ENCODE measurements around the gene UBE2E2.

Gene UBE2E2

DNA sequence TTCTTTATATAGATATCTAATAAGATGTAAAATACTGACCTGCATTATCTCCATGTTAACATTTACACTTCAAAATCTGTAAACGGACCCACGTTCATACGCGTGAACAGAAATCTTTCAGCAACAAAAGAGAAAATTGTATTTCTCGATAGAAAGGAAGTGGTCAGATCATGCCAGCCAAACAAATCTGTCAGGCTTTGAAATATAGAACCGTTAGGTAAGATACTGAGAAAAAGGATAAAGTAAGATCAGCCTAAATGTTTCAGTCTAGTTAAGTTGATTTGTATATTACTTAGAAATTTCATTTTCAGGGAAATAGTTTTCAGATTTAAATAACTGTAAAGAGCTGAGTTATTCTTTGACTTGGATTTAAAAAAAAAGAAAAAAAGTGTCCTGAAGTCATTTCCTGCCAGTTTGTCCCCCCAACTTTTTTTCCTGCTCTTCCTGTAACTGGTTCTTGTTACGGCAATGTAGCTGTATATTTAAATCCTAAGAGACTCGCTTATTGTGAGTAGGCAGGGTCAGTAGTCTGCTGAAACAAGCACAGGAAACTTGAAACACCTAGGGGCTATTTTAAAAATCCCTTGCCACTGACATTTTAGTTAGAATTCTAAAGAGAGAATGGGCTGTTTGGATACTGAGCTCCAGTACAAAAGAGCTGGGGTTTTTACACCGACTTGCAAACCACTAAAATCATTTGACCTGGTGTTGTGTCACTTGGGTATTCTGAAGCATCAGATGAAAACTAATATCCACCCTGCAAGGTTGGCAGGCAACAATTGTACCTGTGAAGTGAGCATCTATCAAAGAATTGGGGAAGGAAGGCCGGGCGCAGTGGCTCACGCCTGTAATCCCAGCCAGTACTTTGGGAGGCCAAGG is 237.5 kb downstream of the UBE2E2 start:
- DNase-seq (ENCODE audit: low spot score): no peak

DNA sequence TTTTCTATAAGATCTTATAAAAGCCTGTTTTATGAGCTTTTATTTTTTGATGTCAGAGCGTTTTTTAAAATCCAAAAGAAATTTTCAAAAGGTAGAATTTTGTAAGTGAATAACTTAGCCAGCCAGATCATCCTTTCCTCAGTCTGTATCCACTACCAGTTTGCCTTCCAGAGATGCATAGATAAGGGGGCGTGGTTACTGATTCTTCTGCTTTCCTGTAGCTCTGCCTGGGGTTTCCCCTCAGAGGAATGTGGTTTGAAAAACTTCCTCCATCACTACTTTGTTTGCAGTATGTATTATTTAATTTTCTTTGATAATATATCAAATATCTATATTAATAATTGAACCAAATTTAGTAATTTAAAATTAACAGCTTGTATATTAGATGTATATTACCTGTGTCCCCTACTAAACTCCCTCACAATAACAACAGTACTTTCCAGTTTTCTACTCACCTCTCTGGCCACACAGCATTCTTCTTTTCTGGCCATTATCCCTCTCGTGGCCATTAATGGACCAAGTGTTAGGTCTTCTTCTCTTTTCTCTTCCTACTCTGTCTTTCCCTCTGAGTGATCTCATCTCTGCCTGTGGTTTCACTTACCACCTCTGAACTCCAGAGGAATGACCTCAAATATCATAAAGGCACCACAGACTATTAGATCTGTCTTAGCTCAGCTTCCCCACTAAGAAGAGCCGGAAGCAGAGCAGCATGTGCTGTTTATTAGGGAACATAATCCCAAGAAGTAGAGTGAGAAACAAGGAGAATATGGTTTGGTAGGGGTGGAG is 239.7 kb downstream of the UBE2E2 start:
- DNase-seq (ENCODE audit: low spot score): peak; percentile 21

DNA sequence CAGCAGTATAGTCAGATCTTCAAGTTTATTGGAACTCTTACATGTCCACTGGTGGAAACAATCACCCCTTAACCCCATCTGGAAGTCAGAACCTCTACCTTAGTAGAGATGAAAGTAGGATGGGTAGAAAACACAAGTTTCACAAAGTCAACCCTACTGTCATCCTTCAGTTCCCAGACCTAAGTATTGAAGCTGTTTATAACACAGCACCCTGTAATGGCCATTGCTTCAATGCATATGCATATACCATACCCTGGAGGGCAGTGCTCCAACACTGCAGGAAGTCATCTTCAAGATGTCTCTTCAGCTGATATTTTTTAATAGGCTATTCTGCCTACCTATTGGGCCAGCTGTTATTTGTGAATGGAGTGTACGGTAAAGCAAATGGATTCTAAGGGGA is 241.3 kb downstream of the UBE2E2 start:
- DNase-seq (ENCODE audit: low spot score): no peak

DNA sequence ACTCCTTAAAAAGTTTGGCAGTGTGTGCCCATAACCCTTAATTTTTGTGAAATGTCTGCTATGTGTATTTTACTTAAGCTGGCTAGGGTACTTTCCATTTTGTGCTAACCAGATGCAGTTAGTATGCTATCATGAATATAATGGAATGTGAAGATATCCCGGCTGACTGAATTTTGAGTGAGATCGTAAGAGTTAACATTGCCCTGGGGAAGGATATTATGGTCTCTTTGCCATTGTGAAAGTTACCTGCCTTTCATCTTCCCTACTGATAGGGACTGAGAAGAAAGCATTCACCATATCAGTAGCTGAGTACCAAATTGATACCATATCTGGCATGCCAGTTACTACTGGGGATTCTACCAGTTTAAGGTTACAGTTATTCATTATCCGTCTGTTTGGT is 243.2 kb downstream of the UBE2E2 start:
- no peak for DNase-seq (ENCODE audit: low spot score)

DNA sequence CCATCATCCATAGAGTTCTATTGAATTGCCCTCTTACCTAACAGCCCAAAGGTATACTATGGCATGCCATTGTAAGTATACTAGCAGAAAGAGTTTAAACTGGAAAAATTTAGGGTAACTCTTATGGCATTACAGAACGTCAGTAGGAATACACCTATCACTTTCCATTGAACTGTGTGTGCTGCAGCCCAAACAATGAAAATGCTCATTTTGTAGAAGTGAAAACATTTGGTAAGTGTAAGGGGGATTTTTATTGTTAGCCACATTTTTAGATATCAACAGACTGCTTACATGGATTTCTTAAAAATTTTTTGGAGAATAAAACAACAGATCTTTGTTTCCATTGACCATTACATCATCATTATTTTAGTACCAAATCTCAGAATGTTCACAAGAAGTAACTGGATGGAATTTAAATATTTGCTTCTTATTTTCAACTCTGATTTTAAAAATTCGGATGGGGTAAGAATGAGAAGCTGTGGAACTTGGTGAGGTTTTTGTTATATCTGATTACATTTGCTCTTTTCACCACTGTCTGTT is 245.9 kb downstream of the UBE2E2 start:
- no peak for DNase-seq (ENCODE audit: low spot score)

DNA sequence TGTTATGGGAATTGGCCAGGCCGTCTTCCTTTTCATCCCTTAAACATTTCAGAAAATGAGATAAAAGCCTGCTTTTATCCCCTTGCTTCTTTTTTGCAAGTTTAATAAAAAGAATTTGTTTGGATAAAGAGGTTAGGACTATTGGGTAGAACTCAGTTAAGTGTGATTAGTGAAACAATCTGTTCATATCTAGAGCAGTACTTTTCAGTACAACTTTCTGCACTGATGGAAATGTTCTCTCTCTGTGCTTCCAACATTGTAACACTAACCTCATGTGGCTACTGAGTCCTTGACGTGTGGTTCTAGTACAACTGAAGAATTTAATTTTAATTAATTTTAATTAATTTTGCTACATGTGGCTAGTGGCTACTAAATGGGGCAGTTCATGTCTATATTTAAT is 246.9 kb downstream of the UBE2E2 start:
- DNase-seq (ENCODE audit: low spot score): no peak

DNA sequence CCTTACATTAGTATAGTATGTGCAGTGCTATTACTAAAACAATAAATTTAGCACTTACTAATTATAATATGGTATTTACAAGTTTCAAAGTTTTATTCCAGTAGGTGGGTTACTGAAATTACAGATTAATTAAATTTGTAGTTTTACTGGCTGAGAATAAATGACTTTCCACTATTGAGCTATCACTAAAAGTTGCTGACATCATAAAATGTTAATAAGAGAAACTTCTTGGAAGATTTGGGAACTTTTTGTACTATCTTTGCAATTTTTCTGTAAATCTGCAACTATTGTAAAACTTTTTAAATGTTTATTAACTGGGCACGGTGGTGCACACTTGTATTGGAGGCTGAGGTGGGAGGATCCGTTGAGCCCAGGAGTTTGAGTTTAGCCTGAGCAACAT is 247.7 kb downstream of the UBE2E2 start:
- DNase-seq (ENCODE audit: low spot score): no peak

DNA sequence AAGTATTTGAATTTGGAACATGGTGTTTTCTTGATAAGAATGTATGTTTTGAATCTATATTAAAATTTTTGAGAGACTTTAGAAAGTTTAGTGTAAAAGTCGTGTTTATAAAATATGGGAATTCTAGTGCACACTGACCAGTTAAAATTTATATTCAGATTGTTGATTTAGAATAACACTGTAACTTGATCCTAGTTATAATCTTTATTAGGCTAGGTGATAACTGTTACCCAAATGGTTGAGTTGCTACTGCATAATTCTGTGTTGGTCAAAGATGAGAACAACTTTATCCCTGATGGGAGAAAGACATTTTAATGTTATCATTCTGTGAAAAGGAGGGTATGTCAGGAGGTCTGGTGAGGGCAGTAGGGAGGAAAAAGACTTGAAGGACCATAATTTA is 249.3 kb downstream of the UBE2E2 start:
- DNase-seq (ENCODE audit: low spot score): no peak

DNA sequence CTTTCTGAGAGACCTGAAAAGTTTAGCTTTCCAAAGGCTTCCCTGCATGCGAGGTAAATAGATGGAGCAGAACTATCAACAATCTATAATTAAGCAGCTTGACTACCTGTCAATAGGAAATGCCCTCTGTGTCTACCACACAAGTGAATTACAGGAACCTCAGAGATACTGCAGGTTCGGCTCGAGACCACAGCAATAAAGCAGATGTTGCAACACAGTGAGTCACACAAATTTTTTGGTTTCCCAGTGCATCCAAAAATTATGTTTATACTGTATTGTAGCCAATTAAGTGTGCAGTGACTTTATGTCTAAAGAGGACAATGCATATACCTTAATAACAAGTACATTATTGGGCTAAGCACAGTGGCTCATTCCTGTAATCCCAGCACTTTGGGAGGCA is 252.0 kb downstream of the UBE2E2 start:
- no peak for DNase-seq (ENCODE audit: low spot score)

DNA sequence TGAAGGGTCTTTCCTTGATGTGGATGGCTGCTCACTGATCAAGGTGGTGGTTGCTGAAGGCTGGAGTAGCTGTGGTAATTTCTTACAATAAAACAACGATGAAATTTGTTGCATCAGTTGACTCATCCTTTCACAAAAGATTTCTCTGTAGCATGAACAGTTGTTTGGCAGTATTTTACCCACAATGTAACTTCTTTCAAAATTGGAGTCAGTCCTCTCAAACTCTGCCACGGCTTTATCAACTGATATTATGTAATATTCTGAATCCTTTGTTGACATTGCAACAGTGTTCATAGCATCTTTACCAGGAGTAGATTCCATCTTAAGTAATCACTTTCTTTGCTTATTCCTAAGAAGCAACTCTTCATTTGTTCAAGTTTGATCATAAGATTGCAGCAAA is 252.6 kb downstream of the UBE2E2 start:
- no peak for DNase-seq (ENCODE audit: low spot score)

DNA sequence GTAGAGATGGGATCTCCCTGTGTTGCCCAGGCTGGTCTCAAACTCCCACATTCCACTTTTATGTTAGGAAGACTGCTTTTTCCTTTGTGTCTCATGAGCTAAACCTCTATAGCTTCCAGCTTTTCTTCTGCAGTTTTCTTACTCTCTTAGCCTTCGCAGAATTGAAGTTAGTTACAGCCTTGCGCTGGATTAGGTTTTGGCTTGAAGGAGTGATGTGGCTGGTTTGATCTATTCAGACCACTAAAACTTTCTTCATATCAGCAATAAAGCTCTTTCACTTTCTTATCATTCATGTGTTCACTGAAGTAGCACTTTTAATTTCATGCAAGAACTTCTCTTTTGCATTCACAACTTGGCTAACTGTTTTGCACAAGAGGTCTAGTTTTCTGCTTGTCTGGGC is 254.6 kb downstream of the UBE2E2 start:
- DNase-seq (ENCODE audit: low spot score): no peak

DNA sequence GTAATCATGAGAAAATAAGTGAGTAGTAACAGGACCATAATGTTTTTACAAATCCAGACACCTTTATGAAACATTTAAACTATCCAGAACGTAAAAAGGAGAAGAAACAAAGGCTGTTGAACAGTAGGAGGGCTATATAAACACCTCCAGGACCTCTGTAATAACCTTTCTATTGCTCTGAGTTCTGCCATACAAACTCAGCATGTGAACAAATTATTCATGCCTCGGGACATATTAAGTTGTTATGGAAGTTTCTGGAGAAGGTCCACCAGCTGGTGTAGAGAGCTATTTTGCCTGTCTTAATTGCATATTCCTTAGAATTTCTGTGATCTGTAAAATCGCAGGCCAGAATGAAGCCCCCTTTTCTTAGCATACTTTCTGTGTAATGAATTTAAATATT is 256.3 kb downstream of the UBE2E2 start:
- DNase-seq (ENCODE audit: low spot score): no peak

DNA sequence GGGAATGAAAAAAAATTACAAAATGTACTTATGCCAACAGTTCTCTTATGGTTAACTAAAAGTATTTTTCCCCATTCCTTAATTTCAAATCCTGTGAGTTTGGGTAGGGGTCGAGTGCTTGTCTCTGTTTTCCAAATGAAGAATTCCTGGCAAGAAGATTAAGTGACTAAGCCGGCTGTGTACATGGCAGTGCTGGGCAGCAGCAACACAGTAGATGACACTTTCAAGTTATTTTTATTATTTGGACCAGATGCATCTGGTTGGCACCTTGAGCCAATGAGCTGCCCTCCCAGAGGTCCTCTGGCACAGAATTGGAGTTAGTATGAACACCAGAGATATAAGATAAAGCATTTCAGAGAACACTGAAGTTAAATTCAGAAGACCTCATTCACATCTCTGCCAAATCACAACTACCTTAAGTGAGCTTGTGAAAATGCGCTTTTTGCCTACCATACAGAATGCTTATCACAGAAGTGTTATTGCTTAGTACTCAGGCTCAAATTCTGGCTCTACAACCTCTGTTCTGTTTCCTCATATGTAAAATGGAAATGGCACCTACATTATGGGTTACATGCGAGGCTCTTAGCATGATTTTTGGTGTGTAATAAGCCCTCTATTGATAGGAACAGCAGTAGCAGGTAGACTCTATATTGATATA is 256.9 kb downstream of the UBE2E2 start:
- DNase-seq (ENCODE audit: low spot score): no peak

DNA sequence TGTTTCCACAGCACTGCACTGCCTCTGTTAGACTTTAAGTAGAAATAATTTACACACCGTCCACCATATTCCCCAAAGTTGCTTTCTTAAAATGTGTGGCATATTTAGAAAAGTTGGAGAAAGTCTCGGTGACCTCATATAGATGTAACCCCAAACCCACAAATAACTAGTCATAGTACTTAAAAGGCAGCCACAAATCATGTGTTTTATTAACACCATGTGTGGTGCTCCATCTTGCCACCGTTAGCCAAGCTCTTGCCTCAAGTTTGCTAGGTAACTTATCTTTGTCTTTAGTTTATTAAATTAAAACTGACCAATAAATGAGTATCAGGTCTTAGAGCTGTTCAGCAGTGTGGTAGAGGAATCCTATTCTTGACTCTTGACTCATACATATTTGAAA is 257.9 kb downstream of the UBE2E2 start:
- DNase-seq (ENCODE audit: low spot score): no peak

DNA sequence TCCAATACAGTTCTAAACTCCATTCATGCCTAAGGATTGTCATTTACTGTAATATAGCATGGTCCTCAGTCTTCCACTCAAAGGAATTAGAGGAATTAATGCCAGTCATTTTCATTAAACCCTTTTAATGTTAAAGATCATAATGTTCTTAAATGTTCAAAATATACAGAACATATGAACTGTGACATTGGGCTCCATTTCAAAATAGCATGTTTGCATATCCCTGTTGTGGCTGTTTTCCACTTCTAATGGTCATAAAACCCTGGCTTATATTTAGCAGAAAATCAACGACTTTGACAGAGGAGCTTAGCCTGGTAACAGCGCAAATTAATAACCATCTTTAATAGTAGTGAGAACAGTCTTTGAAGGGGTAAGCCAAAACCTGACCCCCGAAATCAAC is 260.7 kb downstream of the UBE2E2 start:
- no peak for DNase-seq (ENCODE audit: low spot score)

DNA sequence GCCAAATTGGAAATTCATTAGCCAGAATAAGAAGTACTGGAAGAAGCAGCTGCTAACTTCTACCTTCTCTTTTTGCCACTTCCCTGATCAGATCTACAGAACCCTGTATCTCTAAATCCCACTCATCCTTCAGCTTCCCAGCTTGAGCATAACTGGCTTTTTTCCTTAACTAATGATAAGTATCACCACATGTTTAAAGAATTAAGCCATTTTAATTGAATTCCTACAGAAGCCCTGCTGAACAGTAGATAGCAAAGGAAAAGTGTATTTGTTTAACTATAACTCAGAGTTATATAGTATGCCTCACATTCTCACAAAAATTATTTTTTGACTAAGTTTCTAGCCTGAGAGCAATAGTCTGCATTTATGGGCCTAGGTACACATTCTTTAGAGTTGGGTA is 262.4 kb downstream of the UBE2E2 start:
- no peak for DNase-seq (ENCODE audit: low spot score)

DNA sequence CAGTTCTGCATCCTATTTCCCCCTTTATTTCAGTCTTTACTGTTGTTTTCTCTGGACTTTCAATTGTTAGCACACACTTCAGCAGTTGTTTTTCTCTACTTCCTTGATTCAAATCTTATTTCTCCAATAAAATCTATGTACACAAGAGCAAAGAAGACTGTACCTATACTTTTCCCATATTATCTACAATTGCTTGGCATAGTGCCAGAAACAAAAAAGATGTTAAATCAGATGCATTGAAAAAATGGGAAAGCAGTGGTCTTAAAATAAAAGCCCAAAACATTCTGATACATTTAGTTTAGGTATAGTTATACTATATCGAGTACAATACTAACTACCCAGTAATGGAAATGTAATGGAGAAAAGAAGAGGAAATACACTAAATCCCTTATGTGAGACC is 265.1 kb downstream of the UBE2E2 start:
- DNase-seq (ENCODE audit: low spot score): no peak

DNA sequence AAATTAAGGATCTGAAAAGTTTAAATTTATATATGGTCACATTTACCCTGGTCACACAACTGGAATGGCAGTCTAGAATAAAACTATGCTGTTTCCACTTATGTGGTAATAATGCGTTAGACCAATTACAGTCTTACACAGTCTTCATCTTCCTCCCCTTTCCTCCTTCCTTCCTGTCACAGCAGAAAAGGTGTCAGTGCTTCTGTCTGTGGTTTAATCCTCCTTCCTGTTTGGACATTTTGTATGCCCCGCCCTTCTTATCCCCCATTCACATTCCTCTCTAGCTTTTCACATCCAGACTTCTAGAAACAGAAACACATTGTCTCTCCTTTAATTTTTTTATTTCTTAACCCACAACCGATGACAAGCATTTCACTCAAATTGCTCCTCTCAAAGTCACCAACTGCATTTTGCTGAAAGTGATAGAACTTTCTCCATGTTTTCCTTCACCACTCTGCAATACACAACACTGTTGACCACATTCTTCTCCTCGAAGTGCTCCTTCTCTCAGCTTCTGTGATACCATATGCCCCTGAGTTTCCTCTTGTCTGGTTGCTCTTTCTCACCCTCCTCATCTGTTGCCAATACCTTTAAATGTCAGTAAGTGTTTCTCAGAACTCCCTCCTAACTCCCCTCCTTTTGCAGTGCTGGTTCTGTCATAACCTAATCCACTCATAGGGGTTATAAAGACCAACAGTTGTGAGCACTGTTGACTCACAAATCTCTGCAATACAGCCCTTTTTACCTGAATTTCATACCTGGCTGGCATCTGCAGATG is 271.6 kb downstream of the UBE2E2 start:
- DNase-seq (ENCODE audit: low spot score): no peak

DNA sequence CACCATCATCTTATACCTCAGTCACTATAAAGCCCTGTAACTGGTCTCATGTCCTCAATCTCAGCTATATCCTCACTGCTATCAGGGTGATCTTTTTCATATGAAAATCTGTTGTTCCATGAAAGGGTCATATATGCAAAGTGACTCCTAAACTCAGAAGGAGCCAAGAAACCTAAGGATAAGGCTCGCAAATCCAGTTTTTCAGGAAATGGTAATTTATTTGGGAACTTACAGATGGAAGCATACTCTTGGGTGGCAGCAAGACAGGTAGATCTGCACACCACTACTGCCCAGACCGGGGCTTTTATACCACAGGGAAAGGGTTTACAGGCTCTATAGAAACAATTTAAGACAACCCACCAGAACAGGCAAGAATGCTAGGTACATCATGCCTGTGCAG is 272.3 kb downstream of the UBE2E2 start:
- DNase-seq (ENCODE audit: low spot score): no peak

DNA sequence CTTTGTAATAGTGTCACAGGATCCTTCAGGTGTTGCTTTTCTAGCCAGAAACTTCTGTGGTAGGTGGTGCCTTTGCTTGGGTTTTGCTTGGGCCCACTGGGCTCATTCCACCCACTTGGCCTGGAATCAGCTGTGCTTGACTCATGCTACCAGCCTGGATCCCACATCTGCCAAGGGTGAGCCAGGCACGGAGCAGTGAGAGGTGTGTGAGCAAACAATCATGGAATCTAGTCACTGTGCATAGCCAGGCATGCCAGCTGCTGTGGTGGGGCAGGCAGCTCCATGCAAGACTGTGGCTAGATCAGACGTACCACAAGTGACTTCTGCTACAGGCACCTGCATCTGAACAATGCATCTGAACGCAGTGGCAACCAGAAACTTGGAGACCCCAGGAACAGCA is 275.9 kb downstream of the UBE2E2 start:
- no peak for DNase-seq (ENCODE audit: low spot score)

DNA sequence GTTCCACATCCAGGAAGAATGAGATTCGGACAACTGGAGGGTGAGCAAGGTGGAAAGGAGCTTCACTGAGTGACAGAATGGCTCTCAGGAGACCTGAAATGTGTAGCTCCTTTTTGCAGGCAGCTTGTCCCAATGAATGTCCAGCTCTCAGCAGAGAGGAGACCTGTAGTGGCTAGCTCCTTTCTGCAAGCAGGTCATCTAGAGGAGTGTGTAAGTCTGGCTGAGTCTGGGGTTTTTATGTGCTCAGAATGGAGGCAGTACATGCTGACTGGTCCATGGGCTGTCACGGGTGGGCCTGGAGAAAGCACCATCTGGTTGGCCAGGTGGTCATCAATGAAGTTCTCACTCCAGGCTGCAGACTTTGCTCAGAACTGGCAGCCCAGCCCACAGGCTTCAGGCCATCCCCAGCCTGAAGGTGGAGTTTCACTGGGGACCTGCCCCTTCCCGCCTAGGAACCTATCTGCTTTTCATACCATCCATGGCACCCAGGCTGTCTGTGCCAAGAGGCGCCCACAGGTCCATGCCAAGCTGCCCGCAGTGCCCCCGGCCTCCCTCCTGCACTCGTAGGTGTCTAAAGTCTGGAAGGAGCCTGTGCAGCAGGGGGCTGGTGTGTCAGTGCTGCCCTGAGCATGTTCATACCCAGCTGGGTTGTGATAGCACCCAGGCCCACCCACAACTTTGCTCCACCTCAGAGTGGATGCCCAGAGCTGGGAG is 276.6 kb downstream of the UBE2E2 start:
- DNase-seq (ENCODE audit: low spot score): no peak

Measured in iPS-NIHi11 (cell line).